ENCODE measurements around the gene C1orf232. TPM values are rescaled to one million over a fixed set of nuclear protein-coding genes. Genes with fewer than 3 reads are reported as not detected.

The C1orf232 gene
- total RNA-seq, 2 donors from 2014 or later, result not detected

Other genes starting within 250 kb of the C1orf232 start
- gene PAFAH2, start 170.9 kb downstream of the C1orf232 start, total RNA-seq, result 10 to 100 TPM; 11.6 to 13.3 TPM
- 1 to 10 TPM; 3.3 to 3.7 TPM for gene EXTL1, start 147.2 kb downstream of the C1orf232 start, total RNA-seq
- gene SLC30A2, start 122.8 kb downstream of the C1orf232 start, total RNA-seq, result not detected
- gene TRIM63, start 101.3 kb downstream of the C1orf232 start, total RNA-seq, result not detected
- 1 to 10 TPM; 7.1 to 7.3 TPM for gene PDIK1L, start 57.1 kb downstream of the C1orf232 start, total RNA-seq
- gene FAM110D, start 9.9 kb downstream of the C1orf232 start, total RNA-seq, result 1 to 10 TPM in 1 of 2 donors, under 1 TPM in 1; 0.38 to 1.1 TPM
- gene ZNF593, start 945 bp upstream of the C1orf232 start, total RNA-seq, result 10 to 100 TPM; 31.4 to 33.7 TPM
- gene ZNF593OS, start 2.9 kb upstream of the C1orf232 start, total RNA-seq, result not detected
- gene CNKSR1, start 8.5 kb upstream of the C1orf232 start, total RNA-seq, result 10 to 100 TPM; 35.8 to 44.1 TPM
- gene CATSPER4, start 21.6 kb upstream of the C1orf232 start, total RNA-seq, result under 1 TPM; 0.20 to 0.35 TPM
- gene CEP85, start 65.2 kb upstream of the C1orf232 start, total RNA-seq, result 10 to 100 TPM; 25.6 to 43.6 TPM
- 100 to 1,000 TPM; 119 to 132 TPM for gene SH3BGRL3, start 111.1 kb upstream of the C1orf232 start, total RNA-seq
- gene UBXN11, start 137.7 kb upstream of the C1orf232 start, total RNA-seq, result 10 to 100 TPM; 24.3 to 30.3 TPM
- gene CD52, start 149.0 kb upstream of the C1orf232 start, total RNA-seq, result 1 to 10 TPM; 3.7 to 4.4 TPM
- gene CRYBG2, start 185.2 kb upstream of the C1orf232 start, total RNA-seq, result 10 to 100 TPM in 1 of 2 donors, 1 to 10 TPM in 1; 9.0 to 15.1 TPM
- gene ZNF683, start 203.8 kb upstream of the C1orf232 start, total RNA-seq, result not detected
- gene LIN28A, start 241.9 kb upstream of the C1orf232 start, total RNA-seq, result 1,000 to 10,000 TPM in 1 of 2 donors, 100 to 1,000 TPM in 1; 867 to 1,041 TPM